Body of pancreas (tissue), 4 donors: ENCODE measurements around the gene RPS6KB2.

Experiments used
- CTCF ChIP-seq, 7 experiments: fragments of 450-650 bp in 4 of 7; fragments of 200-600 bp in 3 of 7; sonication (generic) in 3 of 7; IDR thresholded peaks; one replicate each; pipeline ENCODE4 v1.5.1; 2016 to 2019; ENCODE audit warnings: antibody characterized with exemption in 7 of 7
- POLR2A ChIP-seq, 3 donors: fragments of 450-650 bp; IDR thresholded peaks; one replicate each; pipeline ENCODE4 v1.6.1; 2016; ENCODE audit warnings: antibody characterized with exemption in 3 of 3, mild to moderate bottlenecking in 2 of 3

DNA sequence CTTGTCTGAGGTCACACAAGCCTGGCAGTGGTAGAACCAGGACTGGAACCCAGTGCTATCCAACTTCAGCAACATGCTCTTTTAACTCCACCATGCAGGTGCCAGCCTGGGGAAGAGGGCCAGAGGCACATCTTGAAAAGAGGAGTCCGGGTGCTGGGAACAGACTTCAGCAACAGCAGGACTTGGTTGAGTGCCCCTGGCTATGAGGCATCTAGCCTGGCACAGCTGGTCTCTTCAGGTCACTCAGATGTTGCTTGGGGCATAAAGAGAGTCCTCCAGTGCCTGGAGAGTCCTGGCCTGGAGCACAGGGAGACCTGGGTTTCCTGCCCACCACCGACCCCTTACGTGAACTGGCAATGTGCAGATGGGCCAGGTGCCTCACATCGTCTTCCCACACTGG, 49.8 kb upstream of the RPS6KB2 start:
- TF ChIP-seq CTCF (IDR thresholded peaks at IDR 0.05) (no peak), POLR2A (IDR thresholded peaks at IDR 0.05) (no peak)
